ENCODE data around the gene RTN4R.

RTN4R gene

GRCh38 chr22:20199413-20199842 lies 68.7 kb downstream of the RTN4R start:
- DNase-seq (ENCODE audit: low spot score), result no peak

GRCh38 chr22:20198557-20199319 lies 69.4 kb downstream of the RTN4R start:
- no peak for DNase-seq (ENCODE audit: low spot score)

GRCh38 chr22:20197407-20198030 lies 70.6 kb downstream of the RTN4R start:
- DNase-seq (ENCODE audit: low spot score), result no peak

- no peak for DNase-seq (ENCODE audit: low spot score)
These were observed 71.8 kb downstream of the RTN4R start for GRCh38 chr22:20196094-20196842.

GRCh38 chr22:20194681-20195593 lies 73.2 kb downstream of the RTN4R start:
- no peak for DNase-seq (ENCODE audit: low spot score)

GRCh38 chr22:20193761-20194494 lies 74.2 kb downstream of the RTN4R start:
- no peak for DNase-seq (ENCODE audit: low spot score)

- no peak for DNase-seq (ENCODE audit: low spot score)
These were observed 75.0 kb downstream of the RTN4R start for GRCh38 chr22:20192972-20193760.

GRCh38 chr22:20192293-20192971 lies 75.7 kb downstream of the RTN4R start:
- DNase-seq (ENCODE audit: low spot score), result no peak

GRCh38 chr22:20191803-20192202 lies 76.3 kb downstream of the RTN4R start:
- DNase-seq (ENCODE audit: low spot score), result no peak
